Activated naive CD4-positive, alpha-beta T cell treated with anti-CD3 and anti-CD28 coated beads for 36 hours (primary cell): ENCODE results near the gene MMEL1. TPM values are rescaled to one million over a fixed set of nuclear protein-coding genes. Genes with fewer than 3 reads are reported as not detected.

Source experiments
- CTCF ChIA-PET: fragments of 350-600 bp; sonication (Branson Sonifier 250); formaldehyde crosslinking; loops from one replicate; lab custom pipeline; 2021; ENCODE audit warnings: antibody characterized with exemption; lab: Charles Lee
- DNase-seq: peaks from one replicate; pipeline ENCODE4 v3.0.0-alpha.2; 2020
- H3K27ac Mint-ChIP-seq: one replicate; pipeline ENCODE4 v1.8.0; 2021; ENCODE audit warnings: mild to moderate bottlenecking, mixed read lengths
- H3K27me3 Mint-ChIP-seq: one replicate; pipeline ENCODE4 v1.8.0; 2021; ENCODE audit warnings: low read depth, mixed read lengths
- H3K36me3 Mint-ChIP-seq: one replicate; pipeline ENCODE4 v1.8.0; 2021; ENCODE audit warnings: low read depth, mixed read lengths
- H3K4me1 Mint-ChIP-seq: one replicate; pipeline ENCODE4 v1.8.0; 2021; ENCODE audit warnings: low read depth, mixed read lengths
- H3K4me3 Mint-ChIP-seq: one replicate; pipeline ENCODE4 v1.8.0; 2021; ENCODE audit warnings: mild to moderate bottlenecking, moderate library complexity, mixed read lengths
- H3K9me3 Mint-ChIP-seq: one replicate; pipeline ENCODE4 v1.8.0; 2021; ENCODE audit warnings: mixed read lengths
- intact Hi-C: fragments of 100-400 bp; cut with micrococcal nuclease; formaldehyde crosslinking; loops from one replicate; pipeline ENCODE4 v1.15.1; 2023
- total RNA-seq, 2 experiments: library from RNA; stranded (reverse); gene quantifications; one replicate each; pipeline ENCODE4 v1.2.3, GENCODE V29; 2021

MMEL1 gene
- total RNA-seq, 2 experiments from 2014 or later: 1.2 to 1.5 TPM

GRCh38 chr1:2542246-2542915, 90.4 kb downstream of the MMEL1 start:
- Mint-ChIP-seq H3K4me3 (no peak overlapping the region), H3K4me1 (peaks cover 7% of the 10 kb centered on the region), H3K36me3 (no peaks in the 10 kb centered on the region), H3K27me3 (no peaks in the 10 kb centered on the region), H3K9me3 (no peaks in the 10 kb centered on the region), H3K27ac (no peak overlapping the region)
- no peak for DNase-seq
- intact Hi-C loops: no loop called here
- CTCF ChIA-PET: interaction anchor here (1.6 kb wide), 1 partner anchor 127 kb away, joined by 4 read pairs; no protein-coding TSS in a partner anchor

- no peak for DNase-seq
- Mint-ChIP-seq H3K27ac (no peak overlapping the region), H3K27me3 (no peaks in the 10 kb centered on the region), H3K4me3 (no peak overlapping the region), H3K36me3 (no peaks in the 10 kb centered on the region), H3K4me1 (peaks cover 7% of the 10 kb centered on the region), H3K9me3 (no peaks in the 10 kb centered on the region)
- CTCF ChIA-PET: interaction anchor here (1.6 kb wide), 1 partner anchor 126 kb away, joined by 4 read pairs; no protein-coding TSS in a partner anchor
- intact Hi-C loops: no loop called here
These were observed 91.1 kb downstream of the MMEL1 start for GRCh38 chr1:2541619-2542245.

GRCh38 chr1:2540816-2541492, 91.9 kb downstream of the MMEL1 start:
- Mint-ChIP-seq H3K27me3 (no peaks in the 10 kb centered on the region), H3K4me3 (no peak overlapping the region)
- intact Hi-C loops: no loop called here

More at GRCh38 chr1:2540816-2541492, 91.9 kb downstream of the MMEL1 start:
- Mint-ChIP-seq H3K4me1 (peaks cover 7% of the 10 kb centered on the region), H3K36me3 (no peaks in the 10 kb centered on the region), H3K27ac (no peak overlapping the region), H3K9me3 (no peaks in the 10 kb centered on the region)
- CTCF ChIA-PET: no interaction called here
- DNase-seq: no peak

Other genes with a start within 250 kb of the MMEL1 start
- gene MORN1, start 241.5 kb downstream of the MMEL1 start, total RNA-seq: 1 to 10 TPM; 3.2 to 4.9 TPM
- 100 to 1,000 TPM; 115 to 124 TPM for gene RER1, start 241.2 kb downstream of the MMEL1 start, total RNA-seq
- gene PEX10, start 220.5 kb downstream of the MMEL1 start, total RNA-seq: 1 to 10 TPM; 8.6 to 9.1 TPM
- gene PLCH2, start 156.7 kb downstream of the MMEL1 start, total RNA-seq: 1 to 10 TPM; 2.1 TPM
- 10 to 100 TPM; 46.6 to 51.4 TPM for gene PANK4, start 106.4 kb downstream of the MMEL1 start, total RNA-seq
- gene HES5, start 102.8 kb downstream of the MMEL1 start, total RNA-seq: not detected
- gene TNFRSF14, start 76.6 kb downstream of the MMEL1 start, total RNA-seq: 100 to 1,000 TPM; 120 to 123 TPM
- 10 to 100 TPM; 21.8 to 22.1 TPM for gene PRXL2B, start 46.2 kb downstream of the MMEL1 start, total RNA-seq
- 1 to 10 TPM in 1 of 2 experiments, under 1 TPM in 1; 0.91 to 1.1 TPM for gene TTC34, start 168.7 kb upstream of the MMEL1 start, total RNA-seq